ENCODE results near the gene ODF4.

ODF4 gene

DNA sequence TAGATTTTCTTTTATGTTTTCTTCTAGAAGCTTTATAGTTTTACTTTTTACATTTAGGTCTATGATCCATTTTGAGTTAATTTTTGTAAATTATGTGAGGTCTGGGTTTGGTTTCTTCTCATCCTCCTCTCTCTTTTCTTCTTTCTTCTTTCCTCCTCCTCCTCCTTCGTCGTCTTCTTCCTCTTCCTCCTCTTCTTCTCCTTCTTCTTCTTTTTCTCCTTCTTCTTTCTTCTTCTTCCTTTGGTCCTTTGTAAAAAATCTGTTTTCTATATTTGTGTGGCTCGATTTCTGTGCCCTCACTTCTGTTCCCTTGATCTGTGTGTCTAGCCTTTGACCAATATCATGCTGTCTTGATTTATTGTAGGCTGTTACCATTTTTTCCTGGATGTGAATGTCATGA, 39.4 kb upstream of the ODF4 start:
- no peaks in the 10 kb centered on the region for H3K9me3 ChIP-seq
- H3K27ac ChIP-seq = no peak overlapping the region
- TF ChIP-seq, protein P1, sequence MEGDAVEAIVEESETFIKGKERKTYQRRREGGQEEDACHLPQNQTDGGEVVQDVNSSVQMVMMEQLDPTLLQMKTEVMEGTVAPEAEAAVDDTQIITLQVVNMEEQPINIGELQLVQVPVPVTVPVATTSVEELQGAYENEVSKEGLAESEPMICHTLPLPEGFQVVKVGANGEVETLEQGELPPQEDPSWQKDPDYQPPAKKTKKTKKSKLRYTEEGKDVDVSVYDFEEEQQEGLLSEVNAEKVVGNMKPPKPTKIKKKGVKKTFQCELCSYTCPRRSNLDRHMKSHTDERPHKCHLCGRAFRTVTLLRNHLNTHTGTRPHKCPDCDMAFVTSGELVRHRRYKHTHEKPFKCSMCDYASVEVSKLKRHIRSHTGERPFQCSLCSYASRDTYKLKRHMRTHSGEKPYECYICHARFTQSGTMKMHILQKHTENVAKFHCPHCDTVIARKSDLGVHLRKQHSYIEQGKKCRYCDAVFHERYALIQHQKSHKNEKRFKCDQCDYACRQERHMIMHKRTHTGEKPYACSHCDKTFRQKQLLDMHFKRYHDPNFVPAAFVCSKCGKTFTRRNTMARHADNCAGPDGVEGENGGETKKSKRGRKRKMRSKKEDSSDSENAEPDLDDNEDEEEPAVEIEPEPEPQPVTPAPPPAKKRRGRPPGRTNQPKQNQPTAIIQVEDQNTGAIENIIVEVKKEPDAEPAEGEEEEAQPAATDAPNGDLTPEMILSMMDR (IDR thresholded peaks at IDR 0.05) = no peak
- H3K36me3 ChIP-seq = no peaks in the 10 kb centered on the region
- H3K4me1 ChIP-seq (ENCODE audit: control insufficient read depth in 1 of 2, insufficient read depth in 1 of 2, low read depth in 1 of 2, low read length in 1 of 2) = peaks cover 12 to 14% of the 10 kb centered on the region in 2 experiments
- H3K4me3 ChIP-seq (ENCODE audit: low read depth in 1 of 2, low read length in 1 of 2) = no peak overlapping the region
- H3K27me3 ChIP-seq = no peaks in the 10 kb centered on the region

GRCh38 chr17:8300627-8301242, 38.9 kb upstream of the ODF4 start:
- no peak overlapping the region for H3K4me3 ChIP-seq (ENCODE audit: low read depth in 1 of 2, low read length in 1 of 2)
- no peaks in the 10 kb centered on the region for H3K36me3 ChIP-seq
- H3K27me3 ChIP-seq = no peaks in the 10 kb centered on the region
- H3K9me3 ChIP-seq = no peaks in the 10 kb centered on the region
- no peak overlapping the region for H3K27ac ChIP-seq
- TF ChIP-seq, protein P1 (IDR thresholded peaks at IDR 0.05) = peak; percentile 86
- peaks cover 10 to 12% of the 10 kb centered on the region in 2 experiments for H3K4me1 ChIP-seq (ENCODE audit: control insufficient read depth in 1 of 2, insufficient read depth in 1 of 2, low read depth in 1 of 2, low read length in 1 of 2)

- Histone ChIP-seq H3K27ac (no peak overlapping the region), H3K27me3 (peaks cover 44% of the 10 kb centered on the region), H3K4me1 (ENCODE audit: control insufficient read depth in 1 of 2, insufficient read depth in 1 of 2, low read depth in 1 of 2, low read length in 1 of 2) (no peaks in the 10 kb centered on the region), H3K4me3 (ENCODE audit: low read depth in 1 of 2, low read length in 1 of 2) (no peak overlapping the region), H3K9me3 (no peaks in the 10 kb centered on the region), H3K36me3 (no peaks in the 10 kb centered on the region)
- TF ChIP-seq, protein P1 (IDR thresholded peaks at IDR 0.05) = no peak
These were observed 29.0 kb upstream of the ODF4 start for GRCh38 chr17:8310601-8311123.

DNA sequence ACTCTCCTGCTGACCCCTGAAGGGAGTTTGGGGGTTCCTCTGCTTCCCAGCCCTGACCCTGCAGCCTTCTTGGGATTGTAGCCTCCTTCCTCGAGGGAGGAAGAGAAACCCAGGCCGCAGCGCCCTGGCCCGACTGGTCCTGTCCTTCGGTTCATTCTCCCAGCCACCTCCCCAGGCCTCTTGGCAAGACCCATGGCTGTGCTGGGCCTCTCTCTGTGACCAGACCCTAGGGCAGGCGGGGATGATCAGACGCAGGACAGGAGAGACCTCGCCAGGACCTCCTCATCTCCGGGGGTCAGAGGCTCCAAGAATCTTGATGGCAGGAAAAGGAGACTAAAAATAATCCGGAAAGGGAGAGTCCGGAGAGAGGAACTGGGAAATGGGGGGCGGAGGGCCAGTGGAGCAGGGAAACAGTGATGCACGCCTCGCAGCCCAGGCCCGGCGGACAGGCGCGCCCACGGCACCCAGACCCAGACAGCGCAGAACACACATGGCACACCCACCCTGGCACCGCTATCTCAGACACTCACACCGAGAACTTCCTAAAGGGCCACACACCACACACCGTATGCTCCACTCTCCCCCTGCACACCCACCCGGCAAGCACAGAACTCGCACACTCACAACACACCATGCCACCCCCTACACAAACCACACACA, 28.4 kb upstream of the ODF4 start:
- Histone ChIP-seq H3K4me3 (ENCODE audit: low read depth in 1 of 2, low read length in 1 of 2) (no peak overlapping the region), H3K36me3 (no peaks in the 10 kb centered on the region), H3K4me1 (ENCODE audit: control insufficient read depth in 1 of 2, insufficient read depth in 1 of 2, low read depth in 1 of 2, low read length in 1 of 2) (no peaks in the 10 kb centered on the region), H3K27ac (no peak overlapping the region), H3K9me3 (no peaks in the 10 kb centered on the region), H3K27me3 (peaks cover 50% of the 10 kb centered on the region)
- TF ChIP-seq, protein P1 (IDR thresholded peaks at IDR 0.05) = no peak

DNA sequence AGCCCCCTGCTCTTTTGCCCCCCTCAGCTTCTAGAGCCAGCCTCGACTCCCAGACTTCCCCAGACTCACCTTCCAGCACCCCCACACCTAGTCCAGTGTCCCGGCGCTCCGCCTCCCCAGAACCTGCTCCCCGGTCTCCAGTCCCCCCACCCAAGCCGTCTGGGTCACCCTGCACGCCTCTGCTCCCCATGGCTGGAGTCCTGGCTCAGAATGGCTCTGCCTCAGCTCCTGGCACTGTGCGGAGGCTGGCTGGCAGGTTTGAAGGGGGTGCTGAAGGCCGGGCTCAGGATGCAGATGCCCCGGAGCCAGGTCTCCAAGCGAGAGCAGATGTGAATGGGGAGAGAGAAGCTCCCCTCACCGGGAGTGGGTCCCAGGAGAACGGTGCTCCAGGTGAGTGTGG, 27.4 kb upstream of the ODF4 start:
- Histone ChIP-seq H3K9me3 (no peaks in the 10 kb centered on the region), H3K4me1 (ENCODE audit: control insufficient read depth in 1 of 2, insufficient read depth in 1 of 2, low read depth in 1 of 2, low read length in 1 of 2) (no peaks in the 10 kb centered on the region), H3K4me3 (ENCODE audit: low read depth in 1 of 2, low read length in 1 of 2) (no peak overlapping the region), H3K27me3 (peaks cover 60% of the 10 kb centered on the region), H3K36me3 (no peaks in the 10 kb centered on the region), H3K27ac (no peak overlapping the region)
- TF ChIP-seq, protein P1 (IDR thresholded peaks at IDR 0.05) = no peak
